Spleen (tissue), 11 donors: Measurements from ENCODE around the gene DNAI2. TPM values are rescaled to one million over a fixed set of nuclear protein-coding genes. Genes with fewer than 3 reads are reported as not detected.

Experiments used
- DNase-seq: peaks from one replicate; pipeline ENCODE4 v3.0.0-alpha.2; 2020
- H3K27ac ChIP-seq, 8 donors: fragments of 200-600 bp; sonication (generic) in 7 of 8; 1 replicate in 4 of 8; 2 replicates in 4 of 8; pipeline versions ENCODE4 v1.5.0 to v1.8.0; 2016 to 2021; ENCODE audit warnings: inconsistent platforms in 4 of 8, mild to moderate bottlenecking in 4 of 8, moderate library complexity in 1 of 8
- H3K27me3 ChIP-seq, 7 donors: fragments of 200-600 bp; sonication (generic) in 6 of 7; replicated peaks in 1 of 7; 1 replicate in 4 of 7; 2 replicates in 3 of 7; pipeline versions ENCODE4 v1.5.0 to v1.8.0; 2016 to 2021; ENCODE audit warnings: inconsistent platforms in 3 of 7, mild to moderate bottlenecking in 1 of 7
- H3K36me3 ChIP-seq, 6 donors: fragments of 200-600 bp; sonication (generic) in 5 of 6; 1 replicate in 4 of 6; 2 replicates in 2 of 6; pipeline versions ENCODE4 v1.5.0 to v1.8.0; 2016 to 2021; ENCODE audit warnings: inconsistent platforms in 2 of 6
- H3K4me1 ChIP-seq, 6 donors: fragments of 200-600 bp; sonication (generic) in 5 of 6; 1 replicate in 3 of 6; 2 replicates in 3 of 6; pipeline versions ENCODE4 v1.5.0 to v1.8.0; 2016 to 2021; ENCODE audit warnings: inconsistent platforms in 3 of 6
- H3K4me3 ChIP-seq, 8 donors: fragments of 200-600 bp; sonication (generic) in 7 of 8; 1 replicate in 4 of 8; 2 replicates in 4 of 8; pipeline versions ENCODE4 v1.5.0 to v1.8.0; 2016 to 2021; ENCODE audit warnings: inconsistent platforms in 4 of 8, mild to moderate bottlenecking in 4 of 8, moderate library complexity in 2 of 8
- H3K9me3 ChIP-seq, 8 donors: fragments of 200-600 bp; sonication (generic) in 7 of 8; 1 replicate in 4 of 8; 2 replicates in 4 of 8; pipeline versions ENCODE4 v1.5.0 to v1.8.0; 2016 to 2021; ENCODE audit warnings: inconsistent platforms in 4 of 8
- POLR2A ChIP-seq, 3 donors: fragments of 450-650 bp; IDR thresholded peaks; one replicate each; pipeline ENCODE4 v1.5.1; 2017; ENCODE audit warnings: antibody characterized with exemption in 3 of 3, mild to moderate bottlenecking in 1 of 3
- POLR2AphosphoS5 ChIP-seq, 3 donors: sonication (generic); formaldehyde crosslinking; IDR thresholded peaks; one replicate each; pipeline ENCODE4 v1.5.1; 2017; ENCODE audit warnings: antibody characterized with exemption in 3 of 3
- WGBS, 5 donors: extraction: QIAGEN DNeasy Blood & Tissue Kit in 3 of 5; methylation state at CpG; one replicate each; pipeline versions ENCODE4 v1.1.5 to v1.1.7; 2013 to 2018; 5-methylcytosine and 5-hydroxymethylcytosine counted together
- intact Hi-C: fragments of 100-400 bp; cut with DNase I; formaldehyde crosslinking; loops from one replicate; pipeline ENCODE4 v1.15.0; 2023; ENCODE audit warnings: low total_unique reads
- polyA plus RNA-seq, 3 donors: library from polyadenylated mRNA; stranded (reverse); fragments of 200-250 nt; gene quantifications; one replicate each; pipeline ENCODE4 v1.2.1, GENCODE V29; 2013
- total RNA-seq, 7 donors: library from RNA; depleted of rRNA in 3 of 7; stranded (reverse); fragments of >200 nt in 3 of 7; fragmentation: NEBNext Ultra II Directional in 4 of 7; extraction: Animal tissue kit (Norgen Biotek cat#: 25700) in 4 of 7; gene quantifications; one replicate each; pipeline versions ENCODE4 v1.1.0 to v1.2.1, GENCODE V29; 2016 to 2021
- TF ChIP-seq, protein P1 (sequence below), 11 experiments: fragments of 200-600 bp in 7 of 11; fragments of 450-650 bp in 4 of 11; sonication (generic) in 4 of 11; IDR thresholded peaks in 8 of 11; conservative IDR thresholded peaks in 3 of 11; 1 replicate in 7 of 11; 2 replicates in 4 of 11; pipeline versions ENCODE4 v1.4.0 to v1.8.0; 2016 to 2021; ENCODE audit warnings: antibody characterized with exemption in 11 of 11, inconsistent platforms in 4 of 11, mild to moderate bottlenecking in 1 of 11
- donor health status: healthy with polysubstance abuse.
- donor health status: DM: no; HTN: no; CAD: no; lungs with moderate emphysema.
- donor health status: DM: no; HTN: no; CAD: no.
- donor health status: Bipolar disorder and iron deficiency.
- donor health status: healthy.
- donor health status: DM: no; HTN: no; CAD: no.
- donor health status: DM: yes; HTN: yes; CAD: no.

The DNAI2 gene
- total and polyA plus RNA-seq, 10 donors: 0.23 to 0.72 (median 0.35) TPM; not detected in 5

DNA sequence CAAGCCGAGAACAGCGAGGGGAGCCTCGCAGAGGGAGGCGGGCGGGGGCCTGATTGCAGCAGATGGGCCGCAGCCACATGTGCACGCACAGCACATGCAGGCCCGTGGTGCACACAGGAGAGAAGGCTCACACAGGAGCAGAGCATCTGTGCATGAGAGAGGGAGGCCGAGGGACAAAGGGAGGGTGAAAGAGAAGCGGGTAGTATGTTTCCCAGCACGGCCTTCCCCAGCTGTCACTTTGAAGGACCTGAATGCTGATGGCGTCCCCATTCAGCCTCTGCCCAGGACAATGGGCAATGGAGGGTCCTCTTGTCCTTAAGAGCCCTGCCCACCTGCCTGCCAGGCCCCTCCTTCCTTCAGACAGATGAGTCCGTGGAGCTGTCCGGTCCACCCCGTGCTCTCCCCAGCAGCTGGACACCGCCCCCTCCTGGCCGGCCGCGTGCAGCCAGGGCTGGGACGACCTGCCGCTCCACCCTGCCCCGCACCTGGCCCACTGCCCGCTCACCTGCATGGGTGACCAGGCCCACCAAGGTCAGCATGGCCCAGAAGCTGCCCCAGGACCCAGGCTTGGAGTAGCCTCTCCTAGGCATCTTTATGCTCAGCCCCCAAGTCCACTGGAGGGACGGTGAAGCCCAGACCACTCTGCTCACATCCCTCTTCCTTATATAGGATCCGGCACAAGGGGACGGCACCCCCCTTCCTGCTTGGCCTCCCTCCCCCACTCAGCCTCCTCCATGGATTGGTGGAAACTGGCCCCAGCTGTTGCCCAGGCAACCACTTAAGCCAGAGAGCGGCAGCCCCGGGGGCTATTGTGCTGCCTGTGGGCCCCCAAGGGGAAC lies 87.4 kb downstream of the DNAI2 start, which contains the start of gene BTBD17:
Gene BTBD17, minus strand, starts transcription at position 639 of the 839 bp plus-strand sequence. Its CDS starts 49 bp downstream, at position 590.
- H3K9me3 ChIP-seq: no peaks in the 10 kb centered on the region
- intact Hi-C loops: loop anchor here (10.0 kb wide), 1 partner anchor 147 kb away; the partner anchor contains the start of gene TTYH2
- peaks cover 6 to 30% (median 23%) of the 10 kb centered on the region in 6 donors for H3K4me1 ChIP-seq
- H3K27ac ChIP-seq: no peak within 1 kb of the TSS
- peaks cover 6 to 68% (median 26%) of the 10 kb centered on the region in 7 donors for H3K27me3 ChIP-seq
- WGBS, 5 donors: 36 to 41% (median 38%) methylated on average over 26 to 28 of the region's 28 CpGs
- no peak within 1 kb of the TSS for H3K4me3 ChIP-seq
- no peaks in the 10 kb centered on the region for H3K36me3 ChIP-seq
- peak; percentile 85 for DNase-seq
- TF ChIP-seq POLR2AphosphoS5 (IDR thresholded peaks at IDR 0.05): peak in 2 of 3 donors; percentile 29 to 45
- TF ChIP-seq POLR2A (IDR thresholded peaks at IDR 0.05): no peak
- TF ChIP-seq, protein P1, sequence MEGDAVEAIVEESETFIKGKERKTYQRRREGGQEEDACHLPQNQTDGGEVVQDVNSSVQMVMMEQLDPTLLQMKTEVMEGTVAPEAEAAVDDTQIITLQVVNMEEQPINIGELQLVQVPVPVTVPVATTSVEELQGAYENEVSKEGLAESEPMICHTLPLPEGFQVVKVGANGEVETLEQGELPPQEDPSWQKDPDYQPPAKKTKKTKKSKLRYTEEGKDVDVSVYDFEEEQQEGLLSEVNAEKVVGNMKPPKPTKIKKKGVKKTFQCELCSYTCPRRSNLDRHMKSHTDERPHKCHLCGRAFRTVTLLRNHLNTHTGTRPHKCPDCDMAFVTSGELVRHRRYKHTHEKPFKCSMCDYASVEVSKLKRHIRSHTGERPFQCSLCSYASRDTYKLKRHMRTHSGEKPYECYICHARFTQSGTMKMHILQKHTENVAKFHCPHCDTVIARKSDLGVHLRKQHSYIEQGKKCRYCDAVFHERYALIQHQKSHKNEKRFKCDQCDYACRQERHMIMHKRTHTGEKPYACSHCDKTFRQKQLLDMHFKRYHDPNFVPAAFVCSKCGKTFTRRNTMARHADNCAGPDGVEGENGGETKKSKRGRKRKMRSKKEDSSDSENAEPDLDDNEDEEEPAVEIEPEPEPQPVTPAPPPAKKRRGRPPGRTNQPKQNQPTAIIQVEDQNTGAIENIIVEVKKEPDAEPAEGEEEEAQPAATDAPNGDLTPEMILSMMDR (IDR thresholded peaks at IDR 0.05 in 8 of 11, conservative IDR thresholded peaks at IDR 0.05 in 3 of 11): peak; percentile 22 to 82 (median 66)

DNA sequence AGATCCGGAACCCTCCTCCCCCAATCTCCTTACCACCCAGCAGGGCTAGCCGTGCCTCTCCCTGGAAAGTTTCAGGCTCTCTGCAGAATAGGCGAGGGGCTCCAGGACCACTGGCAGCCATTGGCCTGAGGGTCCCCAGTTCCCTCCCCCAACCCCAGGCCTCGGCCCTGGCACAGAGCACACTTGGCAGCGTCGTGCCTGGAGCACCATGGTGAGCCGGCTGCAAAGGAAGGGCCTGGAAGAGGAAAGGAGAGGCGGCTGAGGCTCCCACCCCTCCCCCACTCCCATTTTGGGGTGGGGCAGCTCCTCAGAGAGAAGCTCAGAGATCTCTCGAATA lies 88.0 kb downstream of the DNAI2 start:
- intact Hi-C loops: loop anchor here (10.0 kb wide), 1 partner anchor 147 kb away; the partner anchor contains the start of gene TTYH2

DNA sequence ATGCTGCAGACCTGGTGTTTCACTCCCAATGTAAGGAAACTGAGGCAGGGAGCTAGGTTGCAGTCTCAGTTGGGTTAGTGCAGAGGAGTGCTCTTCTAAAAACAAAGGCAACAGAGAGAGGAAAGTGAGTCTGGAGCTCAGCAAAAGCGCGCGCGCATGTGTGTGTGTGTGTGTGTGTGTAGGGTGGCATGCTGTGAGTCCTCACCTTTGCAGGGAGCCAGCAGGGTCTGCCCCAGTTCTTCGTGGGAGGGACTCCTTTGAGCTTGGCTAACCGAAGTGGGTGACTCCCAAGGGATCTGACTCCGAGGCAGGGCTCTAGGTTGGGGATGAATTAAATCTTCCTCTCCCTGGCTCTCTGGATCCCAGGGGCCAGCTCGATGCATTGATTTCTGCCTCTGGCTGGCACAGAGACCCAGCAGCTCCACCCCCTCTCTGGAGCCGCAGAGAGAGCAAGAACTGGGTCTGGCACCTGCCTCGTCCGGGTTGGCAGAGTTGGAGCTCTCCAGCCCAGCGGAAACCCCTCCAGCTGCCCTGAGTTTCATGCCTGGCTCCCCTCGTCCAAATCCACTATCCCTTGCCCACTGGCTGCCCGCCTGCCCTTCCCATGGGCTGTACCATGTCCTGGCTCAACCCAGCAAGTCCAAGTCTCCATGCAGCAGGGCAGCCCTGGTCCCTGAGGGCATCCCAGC lies 88.9 kb downstream of the DNAI2 start:
- H3K4me3 ChIP-seq: no peak overlapping the region
- no peak for DNase-seq
- H3K4me1 ChIP-seq: peaks cover 0 to 16% (median 9%) of the 10 kb centered on the region in 6 donors
- H3K36me3 ChIP-seq: no peaks in the 10 kb centered on the region
- intact Hi-C loops: loop anchor here (10.0 kb wide), 1 partner anchor 148 kb away; the partner anchor contains the start of gene TTYH2
- peaks cover 0 to 63% (median 11%) of the 10 kb centered on the region in 7 donors for H3K27me3 ChIP-seq
- TF ChIP-seq, protein P1 (IDR thresholded peaks at IDR 0.05 in 8 of 11, conservative IDR thresholded peaks at IDR 0.05 in 3 of 11): no peak
- TF ChIP-seq POLR2AphosphoS5 (IDR thresholded peaks at IDR 0.05): no peak
- no peak for TF ChIP-seq POLR2A (IDR thresholded peaks at IDR 0.05)
- no peak overlapping the region for H3K27ac ChIP-seq
- H3K9me3 ChIP-seq: no peaks in the 10 kb centered on the region
- WGBS, 5 donors: 73 to 88% (median 81%) methylated on average over 12 to 14 of the region's 14 CpGs

More for the DNA sequence above, 88.0 kb downstream of the DNAI2 start:
- Histone ChIP-seq H3K9me3 (no peaks in the 10 kb centered on the region), H3K36me3 (no peaks in the 10 kb centered on the region), H3K4me1 (peaks cover 5 to 24% (median 17%) of the 10 kb centered on the region in 6 donors), H3K4me3 (no peak overlapping the region), H3K27me3 (peaks cover 4 to 63% (median 20%) of the 10 kb centered on the region in 7 donors), H3K27ac (no peak overlapping the region)
- no peak for TF ChIP-seq POLR2AphosphoS5 (IDR thresholded peaks at IDR 0.05)
- no peak for TF ChIP-seq POLR2A (IDR thresholded peaks at IDR 0.05)
- TF ChIP-seq, protein P1 (IDR thresholded peaks at IDR 0.05 in 8 of 11, conservative IDR thresholded peaks at IDR 0.05 in 3 of 11): no peak
- DNase-seq: no peak
- WGBS, 5 donors: 27 to 42% (median 39%) methylated on average over 6 to 9 of the region's 9 CpGs

Other genes with a start within 250 kb of the DNAI2 start
- 1,000 to 10,000 TPM in 1 of 7 donors, 100 to 1,000 TPM in 6; 311 to 1,013 (median 730) TPM for gene RPL38, start 70.6 kb upstream of the DNAI2 start, total RNA-seq
- 1,000 to 10,000 TPM; 2,252 to 3,463 (median 3,460) TPM for gene RPL38, start 70.6 kb upstream of the DNAI2 start, polyA plus RNA-seq
- 10 to 100 TPM; 15.0 to 22.7 (median 21.0) TPM for gene TTYH2, start 60.7 kb upstream of the DNAI2 start, total RNA-seq
- gene TTYH2, start 60.7 kb upstream of the DNAI2 start, polyA plus RNA-seq: 1 to 10 TPM; 2.7 to 5.5 (median 4.0) TPM
- 10 to 100 TPM; 15.9 to 48.2 (median 24.1) TPM for gene KIF19, start 52.0 kb downstream of the DNAI2 start, total RNA-seq
- gene KIF19, start 52.0 kb downstream of the DNAI2 start, polyA plus RNA-seq: 10 to 100 TPM in 2 of 3 donors, 1 to 10 TPM in 1; 5.7 to 22.8 (median 13.3) TPM
- gene BTBD17, start 87.6 kb downstream of the DNAI2 start, total RNA-seq: under 1 TPM in 1 of 7 donors, not detected in 6; 0.51 TPM
- under 1 TPM in 1 of 3 donors, not detected in 2; 0.06 TPM for gene BTBD17, start 87.6 kb downstream of the DNAI2 start, polyA plus RNA-seq
- gene GPR142, start 93.3 kb downstream of the DNAI2 start, total RNA-seq: 1 to 10 TPM in 6 of 7 donors, under 1 TPM in 1; 0.85 to 3.1 (median 2.2) TPM
- under 1 TPM; 0.09 to 0.93 (median 0.18) TPM for gene GPR142, start 93.3 kb downstream of the DNAI2 start, polyA plus RNA-seq
- 10 to 100 TPM; 24.1 to 70.0 (median 36.6) TPM for gene GPRC5C, start 157.9 kb downstream of the DNAI2 start, total RNA-seq
- gene GPRC5C, start 157.9 kb downstream of the DNAI2 start, polyA plus RNA-seq: 10 to 100 TPM; 11.0 to 19.7 (median 18.9) TPM
- 100 to 1,000 TPM in 6 of 7 donors, 10 to 100 TPM in 1; 95.6 to 142 (median 111) TPM for gene CD300A, start 192.4 kb downstream of the DNAI2 start, total RNA-seq
- gene CD300A, start 192.4 kb downstream of the DNAI2 start, polyA plus RNA-seq: 10 to 100 TPM; 34.2 to 93.3 (median 76.1) TPM